Lower leg skin (tissue), 3 donors: Measurements from ENCODE around the gene B3GNT5.

Source experiments
- CTCF ChIP-seq, 3 donors: fragments of 450-650 bp; IDR thresholded peaks; one replicate each; pipeline ENCODE4 v1.5.1; 2016; ENCODE audit warnings: antibody characterized with exemption in 3 of 3, mild to moderate bottlenecking in 3 of 3, moderate library complexity in 2 of 3
- POLR2A ChIP-seq, 2 donors: fragments of 450-650 bp; IDR thresholded peaks; one replicate each; pipeline ENCODE4 v1.6.1; 2016 to 2017; ENCODE audit warnings: antibody characterized with exemption in 2 of 2, mild to moderate bottlenecking in 1 of 2, moderate library complexity in 1 of 2

DNA sequence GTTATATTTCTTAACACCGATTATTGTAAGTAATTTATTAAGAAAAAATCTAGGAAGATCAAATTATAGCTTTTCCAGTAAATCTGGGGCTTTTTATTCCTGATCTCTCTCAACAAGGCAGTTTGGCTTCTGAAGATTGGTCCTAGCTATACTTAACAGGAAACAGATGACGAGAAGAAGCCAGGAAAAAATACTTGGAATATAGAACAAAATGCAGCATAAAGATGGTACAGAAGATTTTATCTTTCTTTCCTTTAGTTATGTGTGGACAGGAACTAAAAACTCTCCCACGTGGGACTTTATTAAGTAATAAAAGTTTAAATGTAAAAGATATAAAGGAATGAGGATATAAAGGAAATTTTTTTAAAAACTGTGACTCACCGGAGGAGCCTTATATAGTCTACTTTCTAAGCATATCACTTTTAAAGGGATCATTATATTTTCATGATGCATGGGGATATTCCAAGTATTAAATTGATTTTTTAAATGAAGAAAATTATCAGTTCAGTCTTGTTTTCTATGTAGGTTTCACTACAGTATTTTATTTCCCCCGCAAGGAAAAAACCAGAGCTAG, 8.2 kb downstream of the B3GNT5 start:
- TF ChIP-seq CTCF (IDR thresholded peaks at IDR 0.05): no peak
- TF ChIP-seq POLR2A (IDR thresholded peaks at IDR 0.05): no peak
